HepG2 (cell line): ENCODE results near the gene PPP1R27. TPM values are rescaled to one million over a fixed set of nuclear protein-coding genes. Genes with fewer than 3 reads are reported as not detected.
A peak's percentile ranks its signal among the peaks of the same experiment; 100 is the strongest.

Experiments used
- ASH2L ChIP-seq: fragments of 300-600, 200-600 bp; sonication (generic); IDR thresholded peaks from 2 replicates; pipeline ENCODE4 v1.7.0; 2017; ENCODE audit warnings: low read depth, mild to moderate bottlenecking, moderate library complexity, mixed read lengths, low read length; ENCODE audit not compliant: insufficient read length
- CEBPG ChIP-seq: IDR thresholded peaks from 2 replicates; pipeline ENCODE4 v1.6.1; 2016
- GATAD1 ChIP-seq: IDR thresholded peaks from 2 replicates; pipeline ENCODE4 v1.6.1; 2016; ENCODE audit warnings: missing genetic modification reagents, missing compliant biosample characterization
- IKZF1 ChIP-seq: fragments of 450-650 bp; IDR thresholded peaks from 2 replicates; pipeline ENCODE4 v1.7.1; 2016
- LCORL ChIP-seq, 2 experiments: fragments of 450-650 bp in 1 of 2; sonication (generic) in 1 of 2; formaldehyde crosslinking in 1 of 2; IDR thresholded peaks; 2 replicates each; pipeline versions ENCODE4 v1.5.0 to v1.6.1; 2017 to 2020; ENCODE audit warnings: antibody characterized with exemption in 1 of 2, missing genetic modification reagents in 1 of 2
- PAXIP1 ChIP-seq: sonication (generic); formaldehyde crosslinking; conservative IDR thresholded peaks from 2 replicates; pipeline ENCODE4 v1.4.0; 2020; ENCODE audit warnings: mild to moderate bottlenecking, missing genetic modification reagents, moderate library complexity
- REST ChIP-seq, 2 experiments: IDR thresholded peaks; 2 replicates each; pipeline ENCODE4 v1.6.1; 2011 to 2012; ENCODE audit warnings: low read length in 2 of 2, borderline replicate concordance in 1 of 2, low read depth in 1 of 2, mild to moderate bottlenecking in 1 of 2, moderate library complexity in 1 of 2
- SOX13 ChIP-seq, 3 experiments: fragments of 450-650 bp in 1 of 3; sonication (generic) in 1 of 3; formaldehyde crosslinking in 1 of 3; IDR thresholded peaks in 2 of 3; conservative IDR thresholded peaks in 1 of 3; 2 replicates each; pipeline versions ENCODE4 v1.5.0 to v1.6.1; 2016 to 2020; ENCODE audit warnings: antibody characterized with exemption in 1 of 3, mild to moderate bottlenecking in 1 of 3, missing compliant biosample characterization in 1 of 3, missing genetic modification reagents in 1 of 3, moderate library complexity in 1 of 3
- TERF1 ChIP-seq: sonication (generic); formaldehyde crosslinking; IDR thresholded peaks from 2 replicates; pipeline ENCODE4 v1.8.0; 2022; ENCODE audit warnings: mild to moderate bottlenecking, missing genetic modification reagents, moderate library complexity
- ZNF225 ChIP-seq: sonication (generic); formaldehyde crosslinking; IDR thresholded peaks from 2 replicates; pipeline ENCODE4 v1.4.0; 2020; ENCODE audit warnings: mild to moderate bottlenecking, missing genetic modification reagents
- ZNF317 ChIP-seq: sonication (generic); formaldehyde crosslinking; IDR thresholded peaks from 2 replicates; pipeline ENCODE4 v1.5.0; 2020; ENCODE audit warnings: mild to moderate bottlenecking, missing genetic modification reagents
- ZNF512 ChIP-seq: sonication (generic); formaldehyde crosslinking; IDR thresholded peaks from 2 replicates; pipeline ENCODE4 v1.4.0; 2020; ENCODE audit warnings: mild to moderate bottlenecking, missing genetic modification reagents
- ZNF567 ChIP-seq: sonication (generic); formaldehyde crosslinking; IDR thresholded peaks from 2 replicates; pipeline ENCODE4 v1.8.1; 2023; ENCODE audit warnings: mild to moderate bottlenecking, missing genetic modification reagents, borderline replicate concordance
- ZNF597 ChIP-seq: sonication (generic); formaldehyde crosslinking; IDR thresholded peaks from 2 replicates; pipeline ENCODE4 v1.5.0; 2020; ENCODE audit warnings: missing genetic modification reagents
- ZZZ3 ChIP-seq: sonication (generic); formaldehyde crosslinking; IDR thresholded peaks from 2 replicates; pipeline ENCODE4 v1.4.0; 2020; ENCODE audit warnings: missing genetic modification reagents, mild to moderate bottlenecking, borderline replicate concordance
- polyA plus RNA-seq, 8 experiments: library from polyadenylated mRNA; depleted of rRNA in 3 of 8; stranded (reverse) in 7 of 8; unstranded in 1 of 8; fragments of >200 nt; fragmentation: Illumina TruSeq in 4 of 8; extraction: Trizol in 4 of 8; gene quantifications; 2 replicates each; pipeline versions ENCODE4 v1.2.1 to v1.2.3, GENCODE V29; 2011 to 2016; ENCODE audit warnings: low read depth in 4 of 8, missing spikeins in 1 of 8, mixed read lengths in 1 of 8; ENCODE audit not compliant: insufficient read depth in 1 of 8
- total RNA-seq, 5 experiments: library from RNA; depleted of rRNA; stranded (reverse); fragments of >200 nt; fragmentation: Illumina TruSeq; extraction: Trizol; gene quantifications; 2 replicates each; pipeline ENCODE4 v1.2.3, GENCODE V29; 2016; ENCODE audit warnings: low read depth in 1 of 5

The PPP1R27 gene
- total and polyA plus RNA-seq, 2 of the 13 experiments (the other 11 are each of a cell fraction or from before 2014, with no cell fraction given) = 0.17 to 1.00 TPM

GRCh38 chr17:81867170-81867990 is 32.5 kb upstream of the PPP1R27 start (continued):
- TF ChIP-seq REST (IDR thresholded peaks at IDR 0.05; ENCODE audit: borderline replicate concordance in 1 of 2, low read depth in 1 of 2, low read length in 2 of 2) = no peak
- 0 out of 2 replicates have a peak, but pooled peaks have one; percentile 28 for TF ChIP-seq ZNF597 (CRISPR knock-in tag)
- no peak; the same call in 1 of the 2 replicates for TF ChIP-seq PAXIP1
- TF ChIP-seq ZNF512 (CRISPR knock-in tag) = no peak
- no peak for TF ChIP-seq IKZF1
- no peak; the same call in none of the 2 replicates for TF ChIP-seq CEBPG (CRISPR knock-in tag)
- TF ChIP-seq GATAD1 (CRISPR knock-in tag) = peak; percentile 3
- no peak for TF ChIP-seq ASH2L
- TF ChIP-seq ZNF317 (CRISPR knock-in tag) = 0 out of 2 replicates have a peak, but pooled peaks have one; percentile 6
- no peak; the same call in none of the 2 replicates for TF ChIP-seq ZNF225 (CRISPR knock-in tag)
- TF ChIP-seq TERF1 = peak; percentile 88
- no peak for TF ChIP-seq ZNF567 (CRISPR knock-in tag)
- no peak for TF ChIP-seq LCORL (IDR thresholded peaks at IDR 0.05)
- TF ChIP-seq LCORL (CRISPR knock-in tag; IDR thresholded peaks at IDR 0.05) = peak; percentile 48; the same call in 1 of the 2 replicates
- TF ChIP-seq ZZZ3 (CRISPR knock-in tag) = no peak
- TF ChIP-seq SOX13 (IDR thresholded peaks at IDR 0.05) = no peak; the same call in none of the 2 replicates
- no peak; a peak in 1 of 4 replicates for TF ChIP-seq SOX13 (CRISPR knock-in tag; conservative IDR thresholded peaks at IDR 0.05 in 1 of 2, IDR thresholded peaks at IDR 0.05 in 1 of 2)
